GM23248 (cell line): ENCODE data around the gene GRP. TPM values are rescaled to one million over a fixed set of nuclear protein-coding genes. Genes with fewer than 3 reads are reported as not detected.

Source experiments
- DNase-seq: peaks from one replicate; pipeline ENCODE4 v3.0.0-alpha.2; 2015
- H2AFZ ChIP-seq: fragments of 200-600 bp; sonication (generic); 2 replicates; pipeline ENCODE4 v1.6.1; 2016; ENCODE audit warnings: antibody characterized with exemption
- H3F3A ChIP-seq: fragments of 200-600 bp; sonication (generic); 2 replicates; pipeline ENCODE4 v1.6.1; 2016; ENCODE audit warnings: mild to moderate bottlenecking, antibody characterized with exemption, mixed run types; ENCODE audit not compliant: insufficient read depth
- H3K27ac ChIP-seq: fragments of 200-600 bp; sonication (generic); 2 replicates; pipeline ENCODE4 v1.5.1; 2016; ENCODE audit warnings: mild to moderate bottlenecking
- H3K27me3 ChIP-seq: fragments of 200-600 bp; sonication (generic); replicated peaks from 2 replicates; pipeline ENCODE4 v1.6.1; 2016; ENCODE audit warnings: mild to moderate bottlenecking; ENCODE audit not compliant: insufficient read depth
- H3K36me3 ChIP-seq: fragments of 200-600 bp; sonication (generic); 2 replicates; pipeline ENCODE4 v1.6.1; 2016; ENCODE audit warnings: low read depth, mild to moderate bottlenecking
- H3K4me1 ChIP-seq: fragments of 200-600 bp; sonication (generic); 2 replicates; pipeline ENCODE4 v1.6.1; 2016; ENCODE audit warnings: mild to moderate bottlenecking; ENCODE audit not compliant: insufficient read depth
- H3K4me2 ChIP-seq: fragments of 200-600 bp; sonication (generic); one replicate; pipeline ENCODE4 v1.6.1; 2016; ENCODE audit warnings: mild to moderate bottlenecking; ENCODE audit not compliant: unreplicated experiment
- H3K4me3 ChIP-seq: fragments of 200-600 bp; sonication (generic); 2 replicates; pipeline ENCODE4 v1.5.1; 2016; ENCODE audit warnings: mild to moderate bottlenecking
- H3K79me2 ChIP-seq: fragments of 200-600 bp; sonication (generic); 2 replicates; pipeline ENCODE4 v1.6.1; 2016; ENCODE audit warnings: mild to moderate bottlenecking; ENCODE audit not compliant: insufficient read depth
- H3K9ac ChIP-seq: fragments of 200-600 bp; sonication (generic); 2 replicates; pipeline ENCODE4 v1.6.1; 2016; ENCODE audit warnings: mild to moderate bottlenecking
- H3K9me2 ChIP-seq: fragments of 200-600 bp; sonication (generic); 2 replicates; pipeline ENCODE4 v1.6.1; 2016; ENCODE audit warnings: mixed run types, mild to moderate bottlenecking, moderate library complexity; ENCODE audit not compliant: insufficient read depth
- H3K9me3 ChIP-seq: fragments of 200-600 bp; sonication (generic); one replicate; pipeline ENCODE4 v1.6.1; 2017; ENCODE audit warnings: low read depth
- H4K20me1 ChIP-seq: fragments of 200-600 bp; sonication (generic); 2 replicates; pipeline ENCODE4 v1.6.0; 2016; ENCODE audit not compliant: insufficient read depth
- EZH2 ChIP-seq: fragments of 200-600 bp; sonication (generic); IDR thresholded peaks from 2 replicates; pipeline ENCODE4 v1.6.1; 2018; ENCODE audit warnings: antibody characterized with exemption, mild to moderate bottlenecking; ENCODE audit not compliant: insufficient read depth, poor library complexity, severe bottlenecking
- EZH2phosphoT487 ChIP-seq: fragments of 200-600 bp; sonication (generic); IDR thresholded peaks from 2 replicates; pipeline ENCODE4 v1.6.1; 2018; ENCODE audit warnings: antibody characterized with exemption, moderate library complexity, mild to moderate bottlenecking, low read depth; ENCODE audit not compliant: insufficient read depth
- WGBS, 2 experiments: methylation state at CpG; one replicate each; pipeline ENCODE4 v1.1.6; 2015 to 2017; ENCODE audit warnings: low lambda C conversion rate in 2 of 2, low coverage in 1 of 2; ENCODE audit errors: missing lambda C conversion rate in 2 of 2; 5-methylcytosine and 5-hydroxymethylcytosine counted together
- in situ Hi-C: fragments of 300-500 bp; cut with MboI; formaldehyde crosslinking; loops from 2 replicates; pipeline ENCODE4 v1.15.0; 2020
- polyA plus RNA-seq: library from polyadenylated mRNA; unstranded; fragments of >200 nt; fragmentation: Nextera tagmentation; extraction: Ambion mirVana; gene quantifications from 2 replicates; pipeline ENCODE4 v1.2.1, GENCODE V29; 2016
- total RNA-seq: library from RNA; depleted of rRNA; stranded (reverse); fragments of >200 nt; shearing (Covaris generic); gene quantifications from 2 replicates; pipeline ENCODE4 v1.2.3, GENCODE V29; 2014

Gene GRP
- total and polyA plus RNA-seq, 2 experiments from 2014 or later: not detected

- DNase-seq: no peak
- Histone ChIP-seq H4K20me1 (no peaks in the 10 kb centered on the region), H3K9ac (no peak overlapping the region), H3K4me1 (peaks cover 30% of the 10 kb centered on the region), H3K79me2 (no peaks in the 10 kb centered on the region), H3K27ac (no peak overlapping the region), H3K4me3 (no peak overlapping the region), H3F3A (peaks cover 16% of the 10 kb centered on the region), H3K9me2 (no peaks in the 10 kb centered on the region), H3K4me2 (no peak overlapping the region), H2AFZ (no peak overlapping the region), H3K9me3 (no peaks in the 10 kb centered on the region), H3K27me3 (no peaks in the 10 kb centered on the region; the same call in 1 of the 2 replicates), H3K36me3 (no peaks in the 10 kb centered on the region)
- in situ Hi-C loops: loop anchor here (25.0 kb wide), 1 partner anchor 580 kb away; no protein-coding TSS in a partner anchor
- WGBS, 2 experiments: 78 to 79% methylated on average over 2 of the region's 2 CpGs
- TF ChIP-seq EZH2 (no peak), EZH2phosphoT487 (no peak)
These were observed 11.9 kb downstream of the GRP start for GRCh38 chr18:59231877-59232276.

- no peak overlapping the region; the same call in 1 of the 2 replicates for H3K27ac ChIP-seq
These were observed 12.5 kb downstream of the GRP start for GRCh38 chr18:59232309-59233016.

GRCh38 chr18:59233017-59233410 lies 13.1 kb downstream of the GRP start:
- Histone ChIP-seq H3K79me2 (no peaks in the 10 kb centered on the region), H4K20me1 (no peaks in the 10 kb centered on the region), H3K27me3 (no peaks in the 10 kb centered on the region; the same call in 1 of the 2 replicates), H3K9me2 (no peaks in the 10 kb centered on the region), H3F3A (peaks cover 14% of the 10 kb centered on the region), H3K4me2 (peak overlapping the region; percentile 20), H3K9me3 (no peaks in the 10 kb centered on the region), H3K27ac (no peak overlapping the region; the same call in 1 of the 2 replicates), H3K9ac (no peak overlapping the region), H2AFZ (no peak overlapping the region), H3K36me3 (no peaks in the 10 kb centered on the region), H3K4me3 (no peak overlapping the region), H3K4me1 (peaks cover 24% of the 10 kb centered on the region)
- WGBS, 2 experiments: 15 to 24% methylated on average over 6 of the region's 6 CpGs
- TF ChIP-seq EZH2phosphoT487: no peak
- no peak for TF ChIP-seq EZH2
- in situ Hi-C loops: loop anchor here (25.0 kb wide), 1 partner anchor 579 kb away; no protein-coding TSS in a partner anchor
- peak; percentile 81 for DNase-seq

More at GRCh38 chr18:59232309-59233016, 12.5 kb downstream of the GRP start:
- TF ChIP-seq EZH2phosphoT487 (no peak), EZH2 (no peak)
- no peaks in the 10 kb centered on the region; the same call in 1 of the 2 replicates for H3K27me3 ChIP-seq
- peaks cover 16% of the 10 kb centered on the region for H3F3A ChIP-seq
- no peaks in the 10 kb centered on the region for H4K20me1 ChIP-seq
- H3K9ac ChIP-seq: no peak overlapping the region
- peaks cover 30% of the 10 kb centered on the region for H3K4me1 ChIP-seq
- no peaks in the 10 kb centered on the region for H3K9me2 ChIP-seq
- no peaks in the 10 kb centered on the region for H3K36me3 ChIP-seq
- no peak for DNase-seq
- H2AFZ ChIP-seq: no peak overlapping the region
- H3K79me2 ChIP-seq: no peaks in the 10 kb centered on the region
- peak overlapping the region; percentile 20 for H3K4me2 ChIP-seq
- in situ Hi-C loops: loop anchor here (25.0 kb wide), 1 partner anchor 580 kb away; no protein-coding TSS in a partner anchor
- WGBS, 2 experiments: 75 to 87% methylated on average over 4 to 5 of the region's 5 CpGs
- no peaks in the 10 kb centered on the region for H3K9me3 ChIP-seq
- H3K4me3 ChIP-seq: no peak overlapping the region

- no peaks in the 10 kb centered on the region for H4K20me1 ChIP-seq
- H3K79me2 ChIP-seq: no peaks in the 10 kb centered on the region
- peaks cover 4% of the 10 kb centered on the region; the same call in 1 of the 2 replicates for H3K4me1 ChIP-seq
- DNase-seq: peak; percentile 36
- H3K4me3 ChIP-seq: no peak overlapping the region
- H3K27ac ChIP-seq: no peak overlapping the region
- in situ Hi-C loops: loop anchor here (25.0 kb wide), 1 partner anchor 574 kb away; no protein-coding TSS in a partner anchor
- no peak overlapping the region for H3K9ac ChIP-seq
- TF ChIP-seq EZH2: no peak
- no peak for TF ChIP-seq EZH2phosphoT487
- no peak overlapping the region for H2AFZ ChIP-seq
- no peaks in the 10 kb centered on the region for H3K9me3 ChIP-seq
- no peaks in the 10 kb centered on the region; the same call in 1 of the 2 replicates for H3K27me3 ChIP-seq
- H3K9me2 ChIP-seq: no peaks in the 10 kb centered on the region
- peaks cover 12% of the 10 kb centered on the region; the same call in 1 of the 2 replicates for H3F3A ChIP-seq
- H3K4me2 ChIP-seq: no peak overlapping the region
- no peaks in the 10 kb centered on the region for H3K36me3 ChIP-seq
These were observed 18.4 kb downstream of the GRP start for GRCh38 chr18:59238385-59238784.
